Measurements from ENCODE around the gene BBS2. TPM values are rescaled to one million over a fixed set of nuclear protein-coding genes. Genes with fewer than 3 reads are reported as not detected.

Gene BBS2
- total RNA-seq, 6 donors from 2014 or later = 27.5 to 188 (median 35.4) TPM

DNA sequence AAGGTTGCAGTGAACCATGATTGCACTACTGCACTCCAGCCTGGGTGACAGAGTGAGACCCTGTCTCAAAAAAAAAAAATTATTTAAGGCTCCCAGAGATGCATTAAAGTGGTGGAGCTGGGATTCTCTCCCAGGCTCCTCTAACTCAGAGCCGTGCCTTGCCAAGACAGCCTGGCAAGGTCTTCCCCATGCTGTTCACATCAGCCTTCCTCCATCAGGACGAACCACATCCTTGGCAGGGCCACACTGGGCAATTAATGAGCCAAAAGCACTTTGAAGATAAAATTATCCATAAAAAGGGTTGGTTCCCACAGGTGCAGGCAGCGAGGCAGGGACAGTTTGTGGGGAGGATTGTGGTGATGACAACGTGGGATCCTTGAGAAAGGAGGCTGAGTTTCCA, 19.8 kb upstream of the BBS2 start:
- H3K27ac ChIP-seq = no peak overlapping the region
- H3K4me1 ChIP-seq = no peaks in the 10 kb centered on the region
- 65 to 81% methylated on average over 4 of the region's 4 CpGs for WGBS, 2 donors
- H3K27me3 ChIP-seq = no peaks in the 10 kb centered on the region
- no peak for DNase-seq
- ATAC-seq (ENCODE audit: low FRiP score in 2 of 2) = no peak
- no peak overlapping the region for H3K4me3 ChIP-seq
- no peaks in the 10 kb centered on the region for H3K36me3 ChIP-seq
- no peaks in the 10 kb centered on the region for H3K9me3 ChIP-seq
- no peak for TF ChIP-seq POLR2AphosphoS5 (IDR thresholded peaks at IDR 0.05)
- no peak for TF ChIP-seq POLR2A (IDR thresholded peaks at IDR 0.05)
- TF ChIP-seq, protein P1, sequence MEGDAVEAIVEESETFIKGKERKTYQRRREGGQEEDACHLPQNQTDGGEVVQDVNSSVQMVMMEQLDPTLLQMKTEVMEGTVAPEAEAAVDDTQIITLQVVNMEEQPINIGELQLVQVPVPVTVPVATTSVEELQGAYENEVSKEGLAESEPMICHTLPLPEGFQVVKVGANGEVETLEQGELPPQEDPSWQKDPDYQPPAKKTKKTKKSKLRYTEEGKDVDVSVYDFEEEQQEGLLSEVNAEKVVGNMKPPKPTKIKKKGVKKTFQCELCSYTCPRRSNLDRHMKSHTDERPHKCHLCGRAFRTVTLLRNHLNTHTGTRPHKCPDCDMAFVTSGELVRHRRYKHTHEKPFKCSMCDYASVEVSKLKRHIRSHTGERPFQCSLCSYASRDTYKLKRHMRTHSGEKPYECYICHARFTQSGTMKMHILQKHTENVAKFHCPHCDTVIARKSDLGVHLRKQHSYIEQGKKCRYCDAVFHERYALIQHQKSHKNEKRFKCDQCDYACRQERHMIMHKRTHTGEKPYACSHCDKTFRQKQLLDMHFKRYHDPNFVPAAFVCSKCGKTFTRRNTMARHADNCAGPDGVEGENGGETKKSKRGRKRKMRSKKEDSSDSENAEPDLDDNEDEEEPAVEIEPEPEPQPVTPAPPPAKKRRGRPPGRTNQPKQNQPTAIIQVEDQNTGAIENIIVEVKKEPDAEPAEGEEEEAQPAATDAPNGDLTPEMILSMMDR (IDR thresholded peaks at IDR 0.05) = no peak
- no peak for TF ChIP-seq EP300 (IDR thresholded peaks at IDR 0.05)

GRCh38 chr16:56538331-56538730, 18.5 kb upstream of the BBS2 start:
- no peaks in the 10 kb centered on the region for H3K4me1 ChIP-seq
- H3K27me3 ChIP-seq = no peaks in the 10 kb centered on the region
- TF ChIP-seq POLR2AphosphoS5 (IDR thresholded peaks at IDR 0.05) (no peak), EP300 (IDR thresholded peaks at IDR 0.05) (no peak), POLR2A (IDR thresholded peaks at IDR 0.05) (no peak)
- TF ChIP-seq, protein P1 (IDR thresholded peaks at IDR 0.05) = no peak
- ATAC-seq (ENCODE audit: low FRiP score in 2 of 2) (no peak), DNase-seq (no peak)
- no peaks in the 10 kb centered on the region for H3K36me3 ChIP-seq
- H3K4me3 ChIP-seq = no peak overlapping the region
- 82 to 91% methylated on average over 7 of the region's 7 CpGs for WGBS, 2 donors
- H3K27ac ChIP-seq = no peak overlapping the region
- no peaks in the 10 kb centered on the region for H3K9me3 ChIP-seq

GRCh38 chr16:56534847-56535383, 15.1 kb upstream of the BBS2 start:
- no peaks in the 10 kb centered on the region for H3K36me3 ChIP-seq
- DNase-seq = no peak
- H3K27ac ChIP-seq = no peak overlapping the region
- no peaks in the 10 kb centered on the region for H3K27me3 ChIP-seq
- WGBS, 2 donors = 83 to 86% methylated on average over 7 to 8 of the region's 8 CpGs
- ATAC-seq (ENCODE audit: low FRiP score in 2 of 2) = no peak
- H3K9me3 ChIP-seq = no peaks in the 10 kb centered on the region
- H3K4me1 ChIP-seq = no peaks in the 10 kb centered on the region
- TF ChIP-seq, protein P1 (IDR thresholded peaks at IDR 0.05) = no peak
- no peak for TF ChIP-seq POLR2A (IDR thresholded peaks at IDR 0.05)
- no peak for TF ChIP-seq POLR2AphosphoS5 (IDR thresholded peaks at IDR 0.05)
- no peak for TF ChIP-seq EP300 (IDR thresholded peaks at IDR 0.05)
- no peak overlapping the region for H3K4me3 ChIP-seq

GRCh38 chr16:56532714-56533113, 12.9 kb upstream of the BBS2 start:
- Histone ChIP-seq H3K4me3 (no peak overlapping the region), H3K27me3 (no peaks in the 10 kb centered on the region), H3K4me1 (no peaks in the 10 kb centered on the region), H3K36me3 (no peaks in the 10 kb centered on the region), H3K27ac (no peak overlapping the region), H3K9me3 (no peaks in the 10 kb centered on the region)
- DNase-seq = no peak
- TF ChIP-seq POLR2A (IDR thresholded peaks at IDR 0.05) = no peak
- TF ChIP-seq POLR2AphosphoS5 (IDR thresholded peaks at IDR 0.05) = no peak
- 68 to 78% methylated on average over 4 of the region's 4 CpGs for WGBS, 2 donors
- ATAC-seq (ENCODE audit: low FRiP score in 2 of 2) = no peak

DNA sequence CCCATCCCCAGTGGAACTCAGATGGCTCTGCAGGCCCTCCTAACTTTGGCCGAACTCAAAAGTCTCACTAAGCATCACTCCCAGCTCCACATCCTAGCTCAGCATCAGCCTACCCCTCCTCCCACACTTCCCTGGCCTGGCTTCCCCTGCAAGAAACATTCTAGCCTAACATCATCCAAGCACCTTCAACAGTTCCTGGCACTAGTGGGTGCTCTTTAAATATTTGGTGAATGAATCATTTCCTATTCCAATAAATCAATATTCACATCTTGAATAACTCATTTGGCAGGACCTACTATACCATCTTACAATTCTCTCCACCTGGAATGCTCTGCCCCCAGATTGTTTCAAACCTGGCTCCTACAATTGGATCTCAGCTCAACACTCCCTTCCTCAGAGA, 11.0 kb upstream of the BBS2 start:
- Histone ChIP-seq H3K4me3 (no peak overlapping the region), H3K27ac (no peak overlapping the region), H3K9me3 (no peaks in the 10 kb centered on the region), H3K4me1 (no peaks in the 10 kb centered on the region), H3K27me3 (no peaks in the 10 kb centered on the region), H3K36me3 (no peaks in the 10 kb centered on the region)
- no peak for ATAC-seq (ENCODE audit: low FRiP score in 2 of 2)
- no peak for DNase-seq
- TF ChIP-seq EP300 (IDR thresholded peaks at IDR 0.05) (no peak), POLR2AphosphoS5 (IDR thresholded peaks at IDR 0.05) (no peak), POLR2A (IDR thresholded peaks at IDR 0.05) (no peak)
- TF ChIP-seq, protein P1 (IDR thresholded peaks at IDR 0.05) = no peak
- 80 to 88% methylated on average over 1 of the region's 1 CpG for WGBS, 2 donors

Measured in upper lobe of left lung (tissue), 6 donors.